Trophoblast cell (in vitro differentiated cells and primary cell): ENCODE results near the gene SPPL2A.
A peak's percentile ranks its signal among the peaks of the same experiment; 100 is the strongest.

Experiments
- DNase-seq, 2 donors: peaks; one replicate each; pipeline ENCODE4 v3.0.0-alpha.2; 2016
- H2AFZ ChIP-seq: 2 replicates; pipeline ENCODE4 v1.6.1; 2013; ENCODE audit warnings: low read length, moderate library complexity, mild to moderate bottlenecking; ENCODE audit not compliant: insufficient read depth, poor library complexity
- H2AK5ac ChIP-seq: 2 replicates; pipeline ENCODE4 v1.6.1; 2013; ENCODE audit warnings: mild to moderate bottlenecking, low read length
- H2BK120ac ChIP-seq: 2 replicates; pipeline ENCODE4 v1.6.1; 2013; ENCODE audit warnings: low read length, mild to moderate bottlenecking, moderate library complexity; ENCODE audit not compliant: insufficient read depth, poor library complexity
- H2BK12ac ChIP-seq: 2 replicates; pipeline ENCODE4 v1.6.1; 2013; ENCODE audit warnings: mild to moderate bottlenecking, low read length, moderate library complexity
- H2BK5ac ChIP-seq: 2 replicates; pipeline ENCODE4 v1.6.1; 2013; ENCODE audit warnings: low read length, low read depth, moderate library complexity, mild to moderate bottlenecking; ENCODE audit not compliant: poor library complexity
- H3K14ac ChIP-seq: 2 replicates; pipeline ENCODE4 v1.6.1; 2013; ENCODE audit warnings: mild to moderate bottlenecking, low read length
- H3K18ac ChIP-seq: 2 replicates; pipeline ENCODE4 v1.6.1; 2013; ENCODE audit warnings: mild to moderate bottlenecking, low read length
- H3K23ac ChIP-seq: 2 replicates; pipeline ENCODE4 v1.6.1; 2013; ENCODE audit warnings: low read length
- H3K27ac ChIP-seq: 2 replicates; pipeline ENCODE4 v1.5.1; 2013; ENCODE audit warnings: low read depth, mild to moderate bottlenecking, inconsistent platforms, low read length, moderate library complexity
- H3K27me3 ChIP-seq: 2 replicates; pipeline ENCODE4 v1.6.1; 2013; ENCODE audit warnings: inconsistent platforms, mild to moderate bottlenecking, low read length, moderate library complexity; ENCODE audit not compliant: insufficient read depth
- H3K36me3 ChIP-seq, 2 experiments: 1 replicate in 1 of 2; 2 replicates in 1 of 2; pipeline ENCODE4 v1.6.1; 2013; ENCODE audit warnings: low read length in 2 of 2, mild to moderate bottlenecking in 2 of 2, moderate library complexity in 1 of 2; ENCODE audit not compliant: insufficient read depth in 2 of 2, control insufficient read depth in 1 of 2
- H3K4ac ChIP-seq: 2 replicates; pipeline ENCODE4 v1.6.1; 2013; ENCODE audit warnings: low read depth, mild to moderate bottlenecking, low read length, moderate library complexity
- H3K4me1 ChIP-seq, 2 experiments: 1 replicate in 1 of 2; 2 replicates in 1 of 2; pipeline ENCODE4 v1.6.1; 2013; ENCODE audit warnings: low read length in 2 of 2, mild to moderate bottlenecking in 2 of 2, moderate library complexity in 1 of 2; ENCODE audit not compliant: insufficient read depth in 2 of 2, control insufficient read depth in 1 of 2
- H3K4me2 ChIP-seq: 2 replicates; pipeline ENCODE4 v1.6.1; 2013; ENCODE audit warnings: inconsistent platforms, mild to moderate bottlenecking, low read length, moderate library complexity
- H3K4me3 ChIP-seq: 2 replicates; pipeline ENCODE4 v1.5.1; 2013; ENCODE audit warnings: mild to moderate bottlenecking, low read depth, low read length, inconsistent platforms
- H3K79me1 ChIP-seq: one replicate; pipeline ENCODE4 v1.6.1; 2013; ENCODE audit warnings: low read length
- H3K79me2 ChIP-seq: 2 replicates; pipeline ENCODE4 v1.6.1; 2013; ENCODE audit warnings: low read length, mild to moderate bottlenecking; ENCODE audit not compliant: control insufficient read depth, insufficient read depth, poor library complexity
- H3K9ac ChIP-seq: 2 replicates; pipeline ENCODE4 v1.6.1; 2013; ENCODE audit warnings: mild to moderate bottlenecking, low read length
- H3K9me3 ChIP-seq: 2 replicates; pipeline ENCODE4 v1.6.1; 2013; ENCODE audit warnings: low read depth, mild to moderate bottlenecking, control low read depth, inconsistent platforms, low read length; ENCODE audit not compliant: insufficient read depth
- H4K12ac ChIP-seq: 2 replicates; pipeline ENCODE4 v1.6.1; 2013; ENCODE audit warnings: low read depth, mild to moderate bottlenecking, low read length, moderate library complexity
- H4K8ac ChIP-seq: 2 replicates; pipeline ENCODE4 v1.6.1; 2013; ENCODE audit warnings: low read depth, mild to moderate bottlenecking, low read length, moderate library complexity
- H4K91ac ChIP-seq: one replicate; pipeline ENCODE4 v1.6.1; 2013; ENCODE audit warnings: low read depth, mild to moderate bottlenecking, low read length, moderate library complexity
- WGBS: extraction: QIAGEN DNeasy Blood & Tissue Kit; methylation state at CpG from one replicate; pipeline ENCODE4 v1.1.7; 2013; ENCODE audit warnings: missing lambda C conversion rate; ENCODE audit not compliant: insufficient read length, insufficient coverage; ENCODE audit errors: extremely low coverage; 5-methylcytosine and 5-hydroxymethylcytosine counted together

The SPPL2A gene

GRCh38 chr15:50783895-50784294 lies 18.4 kb upstream of the SPPL2A start:
- Histone ChIP-seq H3K4me2 (no peak overlapping the region), H3K4ac (no peak overlapping the region), H3K27me3 (no peaks in the 10 kb centered on the region), H3K9me3 (no peaks in the 10 kb centered on the region), H2BK120ac (no peak overlapping the region), H3K9ac (no peak overlapping the region), H4K91ac (no peak overlapping the region), H2BK5ac (no peak overlapping the region), H3K79me1 (no peaks in the 10 kb centered on the region), H3K27ac (no peak overlapping the region), H4K8ac (no peak overlapping the region), H3K18ac (no peak overlapping the region), H3K23ac (no peak overlapping the region), H4K12ac (no peak overlapping the region), H3K4me1 (peaks cover 0 to 1% of the 10 kb centered on the region in 2 experiments), H3K4me3 (no peak overlapping the region), H3K79me2 (no peaks in the 10 kb centered on the region), H2AK5ac (no peak overlapping the region), H3K14ac (no peak overlapping the region), H2AFZ (no peak overlapping the region), H2BK12ac (no peak overlapping the region), H3K36me3 (no peaks in the 10 kb centered on the region)
- no peak for DNase-seq

GRCh38 chr15:50783411-50783810 lies 17.9 kb upstream of the SPPL2A start:
- H4K91ac ChIP-seq: no peak overlapping the region
- no peak overlapping the region for H2BK120ac ChIP-seq
- WGBS: no CpG with 5 or more reads among the region's 2 CpGs
- no peak overlapping the region for H3K4me3 ChIP-seq
- H3K36me3 ChIP-seq: no peaks in the 10 kb centered on the region
- no peak overlapping the region for H2AK5ac ChIP-seq
- no peaks in the 10 kb centered on the region for H3K79me1 ChIP-seq
- no peaks in the 10 kb centered on the region for H3K9me3 ChIP-seq
- H4K12ac ChIP-seq: no peak overlapping the region
- H2AFZ ChIP-seq: no peak overlapping the region
- H3K27ac ChIP-seq: no peak overlapping the region
- H2BK12ac ChIP-seq: no peak overlapping the region
- no peak overlapping the region for H3K4me2 ChIP-seq
- no peak overlapping the region for H2BK5ac ChIP-seq
- no peak overlapping the region for H3K14ac ChIP-seq
- H3K4ac ChIP-seq: no peak overlapping the region
- no peak overlapping the region for H3K23ac ChIP-seq
- peak in 1 of 2 donors; percentile 31 for DNase-seq
- H4K8ac ChIP-seq: no peak overlapping the region
- no peak overlapping the region for H3K9ac ChIP-seq
- H3K79me2 ChIP-seq: no peaks in the 10 kb centered on the region
- no peaks in the 10 kb centered on the region for H3K27me3 ChIP-seq
- peaks cover 0 to 1% of the 10 kb centered on the region in 2 experiments for H3K4me1 ChIP-seq
- no peak overlapping the region for H3K18ac ChIP-seq

- Histone ChIP-seq H2BK120ac (no peak overlapping the region), H3K14ac (no peak overlapping the region), H3K79me2 (no peaks in the 10 kb centered on the region), H3K23ac (no peak overlapping the region), H2BK5ac (no peak overlapping the region), H2BK12ac (no peak overlapping the region), H3K36me3 (no peaks in the 10 kb centered on the region), H3K9me3 (no peaks in the 10 kb centered on the region), H3K4ac (no peak overlapping the region), H3K27ac (no peak overlapping the region), H4K91ac (no peak overlapping the region), H3K4me1 (peaks cover 0 to 1% of the 10 kb centered on the region in 2 experiments), H3K4me3 (no peak overlapping the region), H3K9ac (no peak overlapping the region), H4K12ac (no peak overlapping the region), H4K8ac (no peak overlapping the region), H3K4me2 (no peak overlapping the region), H2AK5ac (no peak overlapping the region), H3K79me1 (no peaks in the 10 kb centered on the region), H3K27me3 (no peaks in the 10 kb centered on the region), H2AFZ (no peak overlapping the region), H3K18ac (no peak overlapping the region)
- no CpG with 5 or more reads among the region's 5 CpGs for WGBS
- peak; percentile 19 to 57 for DNase-seq
Measured at GRCh38 chr15:50778086-50778485, 12.6 kb upstream of the SPPL2A start.

GRCh38 chr15:50777042-50777441 lies 11.5 kb upstream of the SPPL2A start:
- no peak overlapping the region for H3K23ac ChIP-seq

More at GRCh38 chr15:50777042-50777441, 11.5 kb upstream of the SPPL2A start:
- H3K9me3 ChIP-seq: no peaks in the 10 kb centered on the region
- no CpG with 5 or more reads among the region's 3 CpGs for WGBS
- peaks cover 0 to 1% of the 10 kb centered on the region in 2 experiments for H3K4me1 ChIP-seq
- H3K79me2 ChIP-seq: no peaks in the 10 kb centered on the region
- no peak overlapping the region for H3K14ac ChIP-seq
- H2AK5ac ChIP-seq: no peak overlapping the region
- H4K12ac ChIP-seq: no peak overlapping the region
- H3K36me3 ChIP-seq: no peaks in the 10 kb centered on the region
- no peak overlapping the region for H4K8ac ChIP-seq
- no peak overlapping the region for H2BK5ac ChIP-seq
- H2BK120ac ChIP-seq: no peak overlapping the region
- H3K18ac ChIP-seq: no peak overlapping the region
- H3K27me3 ChIP-seq: no peaks in the 10 kb centered on the region
- H3K79me1 ChIP-seq: no peaks in the 10 kb centered on the region
- no peak overlapping the region for H3K4me3 ChIP-seq
- no peak overlapping the region for H2AFZ ChIP-seq
- no peak overlapping the region for H2BK12ac ChIP-seq
- no peak overlapping the region for H3K27ac ChIP-seq
- no peak overlapping the region for H3K4me2 ChIP-seq
- H3K4ac ChIP-seq: no peak overlapping the region
- H4K91ac ChIP-seq: no peak overlapping the region
- no peak overlapping the region for H3K9ac ChIP-seq
- DNase-seq: no peak
